KMS-11 (cell line): Measurements from ENCODE around the gene LRCH4.
"Not testable (repeated sequence)": the region's sequence is repeated elsewhere in the genome, so short reads cannot be mapped to it uniquely, and the experiment has no call there.

Source experiments
- H2AFZ ChIP-seq: fragments of 200-600 bp; sonication (generic); 2 replicates; pipeline ENCODE4 v1.6.1; 2016; ENCODE audit warnings: antibody characterized with exemption, mixed run types, low read depth
- H3K27ac ChIP-seq: fragments of 200-600 bp; sonication (generic); 2 replicates; pipeline ENCODE4 v1.6.1; 2016; ENCODE audit warnings: mild to moderate bottlenecking, mixed run types
- H3K27me3 ChIP-seq: fragments of 200-600 bp; sonication (generic); 2 replicates; pipeline ENCODE4 v1.6.1; 2017; ENCODE audit warnings: mild to moderate bottlenecking, low read depth, mixed run types, moderate library complexity; ENCODE audit not compliant: insufficient read depth
- H3K36me3 ChIP-seq: fragments of 200-600 bp; sonication (generic); 2 replicates; pipeline ENCODE4 v1.6.1; 2017; ENCODE audit warnings: mild to moderate bottlenecking, mixed run types; ENCODE audit not compliant: insufficient read depth
- H3K4me1 ChIP-seq: fragments of 200-600 bp; sonication (generic); 2 replicates; pipeline ENCODE4 v1.6.1; 2016; ENCODE audit warnings: mild to moderate bottlenecking, low read depth, mixed run types; ENCODE audit not compliant: poor library complexity, severe bottlenecking
- H3K4me2 ChIP-seq: fragments of 200-600 bp; sonication (generic); 2 replicates; pipeline ENCODE4 v1.7.0; 2016; ENCODE audit warnings: mild to moderate bottlenecking, mixed run types
- H3K4me3 ChIP-seq: fragments of 200-600 bp; sonication (generic); IDR thresholded peaks from 2 replicates; pipeline ENCODE4 v1.6.1; 2017; ENCODE audit warnings: low read depth, low read length, mixed read lengths; ENCODE audit not compliant: insufficient read depth
- H3K79me2 ChIP-seq: fragments of 200-600 bp; sonication (generic); 2 replicates; pipeline ENCODE4 v1.6.1; 2016; ENCODE audit warnings: low read depth, mixed run types; ENCODE audit not compliant: insufficient read depth
- H3K9ac ChIP-seq: fragments of 200-600 bp; sonication (generic); 2 replicates; pipeline ENCODE4 v1.6.1; 2016; ENCODE audit warnings: mild to moderate bottlenecking, mixed run types
- H4K20me1 ChIP-seq: fragments of 200-600 bp; sonication (generic); 2 replicates; pipeline ENCODE4 v1.6.1; 2016; ENCODE audit warnings: mild to moderate bottlenecking, mixed run types; ENCODE audit not compliant: insufficient read depth
- CTCF ChIP-seq: fragments of 200-600 bp; sonication (generic); conservative IDR thresholded peaks from 2 replicates; pipeline ENCODE4 v1.6.1; 2017; ENCODE audit warnings: low read depth, mild to moderate bottlenecking, antibody characterized with exemption, low read length, moderate library complexity, mixed read lengths

The LRCH4 gene

GRCh38 chr7:100538654-100539435 lies 47.1 kb downstream of the LRCH4 start, which contains the start of gene AGFG2:
Gene AGFG2, plus strand, starts transcription at chr7:100539203. Its CDS starts 144 bp downstream, at chr7:100539347.
- Histone ChIP-seq H3K79me2 (no peaks in the 10 kb centered on the region), H3K27me3 (no peaks in the 10 kb centered on the region), H3K9ac (peak within 1 kb of the TSS; percentile 33; the same call in 1 of the 2 replicates), H2AFZ (peak within 1 kb of the TSS; percentile 90), H3K27ac (peak within 1 kb of the TSS; percentile 42), H3K36me3 (no peaks in the 10 kb centered on the region), H3K4me1 (peaks cover 15% of the 10 kb centered on the region), H3K4me2 (peak within 1 kb of the TSS; percentile 95), H3K4me3 (no peak within 1 kb of the TSS), H4K20me1 (no peaks in the 10 kb centered on the region)
- TF ChIP-seq CTCF, result no peak

GRCh38 chr7:100538348-100538653 lies 47.6 kb downstream of the LRCH4 start:
- Histone ChIP-seq H2AFZ (peak overlapping the region; percentile 87), H3K9ac (peak overlapping the region; percentile 33; the same call in 1 of the 2 replicates), H3K4me2 (peak overlapping the region; percentile 95), H3K4me1 (peaks cover 15% of the 10 kb centered on the region), H3K27me3 (no peaks in the 10 kb centered on the region), H3K36me3 (no peaks in the 10 kb centered on the region), H4K20me1 (no peaks in the 10 kb centered on the region), H3K79me2 (no peaks in the 10 kb centered on the region), H3K4me3 (no peak overlapping the region), H3K27ac (peak overlapping the region; percentile 42)
- TF ChIP-seq CTCF, result no peak

- not testable (repeated sequence) for H3K4me2 ChIP-seq, H2AFZ ChIP-seq, H3K9ac ChIP-seq, H4K20me1 ChIP-seq, H3K36me3 ChIP-seq, H3K27me3 ChIP-seq, H3K4me3 ChIP-seq, H3K79me2 ChIP-seq, H3K27ac ChIP-seq
- H3K4me1 ChIP-seq, result peaks cover 18% of the 10 kb centered on the region
Observed at GRCh38 chr7:100536695-100537094, 49.2 kb downstream of the LRCH4 start.

- H3K27ac ChIP-seq, H4K20me1 ChIP-seq, H3K4me2 ChIP-seq, H3K4me3 ChIP-seq, H2AFZ ChIP-seq, H3K36me3 ChIP-seq, H3K79me2 ChIP-seq, H3K9ac ChIP-seq, H3K27me3 ChIP-seq: not testable (repeated sequence)
- peaks cover 20% of the 10 kb centered on the region for H3K4me1 ChIP-seq
Observed at GRCh38 chr7:100535982-100536381, 49.9 kb downstream of the LRCH4 start.

GRCh38 chr7:100532165-100533022 lies 53.5 kb downstream of the LRCH4 start:
- Histone ChIP-seq H3K4me1 (peaks cover 14% of the 10 kb centered on the region), H3K27ac (no peak overlapping the region), H4K20me1 (no peaks in the 10 kb centered on the region), H3K79me2 (no peaks in the 10 kb centered on the region), H3K4me3 (no peak overlapping the region), H3K4me2 (no peak overlapping the region), H3K36me3 (no peaks in the 10 kb centered on the region), H3K27me3 (no peaks in the 10 kb centered on the region), H3K9ac (no peak overlapping the region), H2AFZ (no peak overlapping the region)
- no peak for TF ChIP-seq CTCF

- H3K4me1 ChIP-seq, result peaks cover 18% of the 10 kb centered on the region
- not testable (repeated sequence) for H3K36me3 ChIP-seq, H3K27me3 ChIP-seq, H3K27ac ChIP-seq, H3K4me3 ChIP-seq, H2AFZ ChIP-seq, H3K79me2 ChIP-seq, H4K20me1 ChIP-seq, H3K9ac ChIP-seq, H3K4me2 ChIP-seq
Observed at GRCh38 chr7:100528108-100528866, 57.6 kb downstream of the LRCH4 start.
